Stomach (tissue), 9 donors: ENCODE data around the gene BEST2. TPM values are rescaled to one million over a fixed set of nuclear protein-coding genes. Genes with fewer than 3 reads are reported as not detected.
A peak's percentile ranks its signal among the peaks of the same experiment; 100 is the strongest.

Source experiments
- DNase-seq, 2 donors: peaks; one replicate each; pipeline versions ENCODE4 v3.0.0 to v3.0.0-alpha.2; 2013 to 2019
- H3K27ac ChIP-seq, 5 donors: fragments of 200-600 bp in 4 of 5; sonication (generic) in 4 of 5; one replicate each; pipeline ENCODE4 v1.5.1; 2013 to 2019; ENCODE audit warnings: mild to moderate bottlenecking in 1 of 5, moderate library complexity in 1 of 5
- H3K27me3 ChIP-seq, 3 donors: fragments of 200-600 bp; sonication (generic); one replicate each; pipeline ENCODE4 v1.5.1; 2017 to 2019; ENCODE audit warnings: mixed run types in 1 of 3
- H3K36me3 ChIP-seq, 4 donors: fragments of 200-600 bp; sonication (generic); 1 replicate in 3 of 4; 2 replicates in 1 of 4; pipeline ENCODE4 v1.5.1; 2016 to 2019
- H3K4me1 ChIP-seq, 4 donors: fragments of 200-600 bp; sonication (generic); one replicate each; pipeline ENCODE4 v1.5.1; 2016 to 2019
- H3K4me3 ChIP-seq, 4 donors: fragments of 200-600 bp; sonication (generic) in 3 of 4; one replicate each; pipeline ENCODE4 v1.5.1; 2016 to 2019; ENCODE audit warnings: mild to moderate bottlenecking in 1 of 4
- H3K9me3 ChIP-seq, 4 donors: fragments of 200-600 bp; sonication (generic); one replicate each; pipeline ENCODE4 v1.5.1; 2016 to 2019
- CTCF ChIP-seq, 7 experiments: fragments of 450-650 bp in 4 of 7; fragments of 200-600 bp in 3 of 7; sonication (generic) in 3 of 7; IDR thresholded peaks; one replicate each; pipeline ENCODE4 v1.5.1; 2016 to 2019; ENCODE audit warnings: antibody characterized with exemption in 7 of 7, control low read depth in 2 of 7, mild to moderate bottlenecking in 1 of 7
- EP300 ChIP-seq: sonication (generic); formaldehyde crosslinking; IDR thresholded peaks from one replicate; pipeline ENCODE4 v1.6.1; 2017; ENCODE audit warnings: antibody characterized with exemption
- POLR2A ChIP-seq, 4 donors: fragments of 450-650 bp; IDR thresholded peaks; one replicate each; pipeline ENCODE4 v1.6.1; 2016; ENCODE audit warnings: antibody characterized with exemption in 4 of 4, control low read depth in 2 of 4, mild to moderate bottlenecking in 1 of 4, moderate library complexity in 1 of 4
- POLR2AphosphoS5 ChIP-seq, 3 donors: sonication (generic); formaldehyde crosslinking; IDR thresholded peaks; one replicate each; pipeline ENCODE4 v1.6.1; 2016; ENCODE audit warnings: antibody characterized with exemption in 3 of 3
- WGBS, 5 donors: extraction: QIAGEN DNeasy Blood & Tissue Kit in 3 of 5; methylation state at CpG; one replicate each; pipeline versions ENCODE4 v1.1.5 to v1.1.7; 2013 to 2018; 5-methylcytosine and 5-hydroxymethylcytosine counted together
- intact Hi-C: fragments of 100-400 bp; cut with DNase I; formaldehyde crosslinking; loops from one replicate; pipeline ENCODE4 v1.15.1; 2023; ENCODE audit warnings: low total_unique reads
- polyA plus RNA-seq, 3 donors: library from polyadenylated mRNA; stranded (reverse); fragments of 200-250 nt; gene quantifications; one replicate each; pipeline ENCODE4 v1.2.3, GENCODE V29; 2013
- total RNA-seq, 5 donors: library from RNA; depleted of rRNA; stranded (reverse); fragments of >200 nt; gene quantifications; one replicate each; pipeline versions ENCODE4 v1.1.0 to v1.2.3, GENCODE V29; 2014 to 2016
- donor health status: healthy with polysubstance abuse.
- donor health status: Bipolar disorder and iron deficiency.
- donor health status: healthy.

The BEST2 gene
- total and polyA plus RNA-seq, 8 donors: 0.08 to 165 TPM; not detected in 6

- intact Hi-C loops: no loop called here
- H3K4me1 ChIP-seq: peaks cover 3 to 39% (median 32%) of the 10 kb centered on the region in 4 donors
- TF ChIP-seq POLR2A (IDR thresholded peaks at IDR 0.05) (no peak), POLR2AphosphoS5 (IDR thresholded peaks at IDR 0.05) (no peak), CTCF (IDR thresholded peaks at IDR 0.05) (no peak), EP300 (no peak)
- no peaks in the 10 kb centered on the region for H3K27me3 ChIP-seq
- peaks cover 0 to 37% (median 27%) of the 10 kb centered on the region in 4 donors for H3K36me3 ChIP-seq
- no peak overlapping the region for H3K27ac ChIP-seq
- H3K9me3 ChIP-seq: no peaks in the 10 kb centered on the region
- WGBS, 5 donors: 62 to 75% (median 65%) methylated on average over 4 of the region's 4 CpGs
- no peak overlapping the region for H3K4me3 ChIP-seq
- DNase-seq: no peak
These were observed 20.7 kb downstream of the BEST2 start for GRCh38 chr19:12772323-12772722.

GRCh38 chr19:12773571-12773970, 22.0 kb downstream of the BEST2 start:
- Histone ChIP-seq H3K36me3 (peaks cover 0 to 29% (median 19%) of the 10 kb centered on the region in 4 donors), H3K27ac (no peak overlapping the region), H3K27me3 (no peaks in the 10 kb centered on the region), H3K4me3 (no peak overlapping the region), H3K9me3 (no peaks in the 10 kb centered on the region), H3K4me1 (peaks cover 10 to 47% (median 44%) of the 10 kb centered on the region in 4 donors)
- peak in 1 of 2 donors; percentile 34 for DNase-seq
- 87 to 100% (median 90%) methylated on average over 2 of the region's 2 CpGs for WGBS, 5 donors
- TF ChIP-seq EP300 (no peak), POLR2A (IDR thresholded peaks at IDR 0.05) (no peak), POLR2AphosphoS5 (IDR thresholded peaks at IDR 0.05) (no peak), CTCF (IDR thresholded peaks at IDR 0.05) (no peak)
- intact Hi-C loops: no loop called here

- H3K4me1 ChIP-seq: peaks cover 19 to 56% (median 53%) of the 10 kb centered on the region in 4 donors
- 9 to 19% (median 15%) methylated on average over 31 to 58 of the region's 58 CpGs for WGBS, 5 donors
- H3K9me3 ChIP-seq: no peaks in the 10 kb centered on the region
- peaks cover 0 to 21% (median 15%) of the 10 kb centered on the region in 4 donors for H3K36me3 ChIP-seq
- H3K4me3 ChIP-seq: peak within 1 kb of the TSS; percentile 58 to 71 (median 64)
- intact Hi-C loops: no loop called here
- H3K27ac ChIP-seq: peak within 1 kb of the TSS; percentile 92 to 100 (median 93)
- no peaks in the 10 kb centered on the region for H3K27me3 ChIP-seq
- TF ChIP-seq POLR2AphosphoS5 (IDR thresholded peaks at IDR 0.05): peak in 2 of 3 donors; percentile 61 to 94
- TF ChIP-seq EP300: no peak
- TF ChIP-seq CTCF (IDR thresholded peaks at IDR 0.05): peak in 1 of 7 experiments; percentile 16
- TF ChIP-seq POLR2A (IDR thresholded peaks at IDR 0.05): peak in 1 of 4 donors; percentile 17
- peak; percentile 98 to 99 for DNase-seq
These were observed 23.3 kb downstream of the BEST2 start, which contains the start of gene HOOK2 for GRCh38 chr19:12774588-12775555. TSS of gene HOOK2 (minus strand) at chr19:12775552. CDS start at chr19:12775449, 103 bp downstream.

GRCh38 chr19:12777217-12778016, 25.8 kb downstream of the BEST2 start:
- intact Hi-C loops: no loop called here
- Histone ChIP-seq H3K4me1 (peaks cover 20 to 75% (median 57%) of the 10 kb centered on the region in 4 donors), H3K4me3 (peak overlapping the region; percentile 57 to 68 (median 66)), H3K36me3 (peaks cover 0 to 5% (median 0%) of the 10 kb centered on the region in 4 donors), H3K27ac (peak overlapping the region; percentile 95 to 100 (median 96)), H3K27me3 (no peaks in the 10 kb centered on the region), H3K9me3 (no peaks in the 10 kb centered on the region)
- peak in 5 of 7 experiments; percentile 88 to 97 (median 96) for TF ChIP-seq CTCF (IDR thresholded peaks at IDR 0.05)
- TF ChIP-seq POLR2AphosphoS5 (IDR thresholded peaks at IDR 0.05): peak in 2 of 3 donors; percentile 52 to 83
- no peak for TF ChIP-seq EP300
- TF ChIP-seq POLR2A (IDR thresholded peaks at IDR 0.05): no peak
- DNase-seq: peak; percentile 81 to 93
- WGBS, 5 donors: 5 to 8% (median 7%) methylated on average over 43 of the region's 43 CpGs
